BE2C (cell line): ENCODE results near the gene UNC13A.
"Not testable (repeated sequence)": the region's sequence is repeated elsewhere in the genome, so short reads cannot be mapped to it uniquely, and the experiment has no call there.

Experiments used
- DNase-seq: peaks from one replicate; pipeline ENCODE4 v3.0.0-alpha.2; 2020
- H3K27me3 ChIP-seq: fragments of 250-450 bp; sonication (Bioruptor Pico); 2 replicates; pipeline ENCODE4 v1.5.1; 2020; ENCODE audit warnings: mild to moderate bottlenecking
- H3K36me3 ChIP-seq: fragments of 250-450 bp; sonication (Bioruptor Pico); 2 replicates; pipeline ENCODE4 v1.5.1; 2020; ENCODE audit warnings: mild to moderate bottlenecking
- H3K4me1 ChIP-seq: fragments of 250-450 bp; sonication (Bioruptor Pico); 2 replicates; pipeline ENCODE4 v1.5.1; 2020
- H3K4me3 ChIP-seq: 2 replicates; pipeline ENCODE4 v1.5.1; 2011; ENCODE audit warnings: low read depth, low read length
- H3K9me3 ChIP-seq: fragments of 250-450 bp; sonication (Bioruptor Pico); 2 replicates; pipeline ENCODE4 v1.5.1; 2020
- CTCF ChIP-seq: IDR thresholded peaks from 2 replicates; pipeline ENCODE4 v1.5.1; 2012; ENCODE audit warnings: mild to moderate bottlenecking, low read depth, low read length

The UNC13A gene

GRCh38 chr19:17599780-17600179, 88.4 kb downstream of the UNC13A start:
- Histone ChIP-seq H3K27me3 (peaks cover 22% of the 10 kb centered on the region), H3K36me3 (no peaks in the 10 kb centered on the region), H3K4me1 (no peaks in the 10 kb centered on the region), H3K9me3 (no peaks in the 10 kb centered on the region), H3K4me3 (no peak overlapping the region)
- no peak for DNase-seq
- no peak for TF ChIP-seq CTCF

GRCh38 chr19:17598953-17599352, 89.2 kb downstream of the UNC13A start:
- no peaks in the 10 kb centered on the region for H3K36me3 ChIP-seq
- no peak for TF ChIP-seq CTCF
- no peaks in the 10 kb centered on the region for H3K4me1 ChIP-seq
- H3K27me3 ChIP-seq = peaks cover 22% of the 10 kb centered on the region
- no peak overlapping the region for H3K4me3 ChIP-seq
- H3K9me3 ChIP-seq = no peaks in the 10 kb centered on the region
- DNase-seq = no peak

- not testable (repeated sequence) for H3K4me1 ChIP-seq, DNase-seq, H3K9me3 ChIP-seq, H3K4me3 ChIP-seq, H3K36me3 ChIP-seq
- peaks cover 22% of the 10 kb centered on the region for H3K27me3 ChIP-seq
Observed at GRCh38 chr19:17598063-17598462, 90.1 kb downstream of the UNC13A start.

- H3K27me3 ChIP-seq, H3K4me3 ChIP-seq, H3K36me3 ChIP-seq, H3K9me3 ChIP-seq, DNase-seq, H3K4me1 ChIP-seq: not testable (repeated sequence)
Observed at GRCh38 chr19:17594296-17594695, 93.9 kb downstream of the UNC13A start.

GRCh38 chr19:17590866-17591265, 97.3 kb downstream of the UNC13A start:
- H3K4me1 ChIP-seq = no peaks in the 10 kb centered on the region; the same call in 1 of the 2 replicates
- no peak overlapping the region for H3K4me3 ChIP-seq
- no peak for DNase-seq
- H3K9me3 ChIP-seq = no peaks in the 10 kb centered on the region
- H3K27me3 ChIP-seq = no peaks in the 10 kb centered on the region
- no peak for TF ChIP-seq CTCF
- H3K36me3 ChIP-seq = no peaks in the 10 kb centered on the region

- not testable (repeated sequence) for H3K27me3 ChIP-seq, DNase-seq, H3K9me3 ChIP-seq, H3K4me3 ChIP-seq, H3K4me1 ChIP-seq
- H3K36me3 ChIP-seq = peaks cover 19% of the 10 kb centered on the region
Observed at GRCh38 chr19:17585395-17585794, 102.8 kb downstream of the UNC13A start.

- Histone ChIP-seq H3K36me3 (peaks cover 19% of the 10 kb centered on the region), H3K4me1 (peaks cover 2% of the 10 kb centered on the region; the same call in 1 of the 2 replicates), H3K4me3 (no peak overlapping the region), H3K27me3 (no peaks in the 10 kb centered on the region), H3K9me3 (no peaks in the 10 kb centered on the region)
- DNase-seq = no peak
- no peak for TF ChIP-seq CTCF
Observed at GRCh38 chr19:17584132-17584531, 104.0 kb downstream of the UNC13A start.

GRCh38 chr19:17582613-17583012, 105.5 kb downstream of the UNC13A start:
- Histone ChIP-seq H3K36me3 (peaks cover 30% of the 10 kb centered on the region), H3K9me3 (no peaks in the 10 kb centered on the region), H3K27me3 (no peaks in the 10 kb centered on the region), H3K4me1 (peaks cover 2% of the 10 kb centered on the region; the same call in 1 of the 2 replicates), H3K4me3 (no peak overlapping the region)
- TF ChIP-seq CTCF = no peak
- DNase-seq = no peak
